DMS53 treated with DMSO at 0.1 percent for 48 hours (cell line): Measurements from ENCODE around the gene KCNJ5.
A peak's percentile ranks its signal among the peaks of the same experiment; 100 is the strongest.

ENCODE experiments used
- DNase-seq: peaks from one replicate; lab custom pipeline; 2025; ENCODE audit not compliant: unreplicated experiment; lab: John Stamatoyannopoulos, UW

The KCNJ5 gene

GRCh38 chr11:128871168-128871610, 20.0 kb upstream of the KCNJ5 start:
- DNase-seq = no peak

- no peak for DNase-seq
Observed at GRCh38 chr11:128872094-128872493, 19.1 kb upstream of the KCNJ5 start.

GRCh38 chr11:128872594-128872993, 18.6 kb upstream of the KCNJ5 start:
- no peak for DNase-seq

- no peak for DNase-seq
Observed at GRCh38 chr11:128874427-128874826, 16.7 kb upstream of the KCNJ5 start.

- DNase-seq = no peak
Observed at GRCh38 chr11:128876133-128876650, 15.0 kb upstream of the KCNJ5 start.

- DNase-seq = no peak
Observed at GRCh38 chr11:128877726-128878125, 13.4 kb upstream of the KCNJ5 start.

GRCh38 chr11:128878455-128878854, 12.7 kb upstream of the KCNJ5 start:
- DNase-seq = no peak

- DNase-seq = no peak
Observed at GRCh38 chr11:128879817-128880216, 11.3 kb upstream of the KCNJ5 start.

GRCh38 chr11:128881221-128881620, 9.9 kb upstream of the KCNJ5 start:
- no peak for DNase-seq

- no peak for DNase-seq
Observed at GRCh38 chr11:128882451-128882850, 8.7 kb upstream of the KCNJ5 start.

- no peak for DNase-seq
Observed at GRCh38 chr11:128884054-128884453, 7.1 kb upstream of the KCNJ5 start.

GRCh38 chr11:128884703-128885338, 6.3 kb upstream of the KCNJ5 start:
- peak; percentile 70 for DNase-seq

- DNase-seq = no peak
Observed at GRCh38 chr11:128886406-128887124, 4.6 kb upstream of the KCNJ5 start.

- DNase-seq = no peak
Observed at GRCh38 chr11:128888034-128888985, 2.8 kb upstream of the KCNJ5 start.

- no peak for DNase-seq
Observed at GRCh38 chr11:128889657-128890213, 1.4 kb upstream of the KCNJ5 start.

GRCh38 chr11:128890216-128890542, 977 bp upstream of the KCNJ5 start:
- DNase-seq = no peak

GRCh38 chr11:128891913-128892398, 800 bp downstream of the KCNJ5 start:
- DNase-seq = no peak

- DNase-seq = no peak
Observed at GRCh38 chr11:128892866-128893565, 1.9 kb downstream of the KCNJ5 start.

- DNase-seq = no peak
Observed at GRCh38 chr11:128893578-128894285, 2.6 kb downstream of the KCNJ5 start.

- DNase-seq = no peak
Observed at GRCh38 chr11:128894286-128894681, 3.1 kb downstream of the KCNJ5 start.
